HG03439 (cell line): ENCODE results near the gene AGBL5.

Source experiments
- ATAC-seq: cut with Tn5 transposase; IDR thresholded peaks from one replicate; pipeline ENCODE4 v1.9.1; 2021; ENCODE audit warnings: mild to moderate bottlenecking, moderate library complexity; ENCODE audit not compliant: unreplicated experiment

The AGBL5 gene

DNA sequence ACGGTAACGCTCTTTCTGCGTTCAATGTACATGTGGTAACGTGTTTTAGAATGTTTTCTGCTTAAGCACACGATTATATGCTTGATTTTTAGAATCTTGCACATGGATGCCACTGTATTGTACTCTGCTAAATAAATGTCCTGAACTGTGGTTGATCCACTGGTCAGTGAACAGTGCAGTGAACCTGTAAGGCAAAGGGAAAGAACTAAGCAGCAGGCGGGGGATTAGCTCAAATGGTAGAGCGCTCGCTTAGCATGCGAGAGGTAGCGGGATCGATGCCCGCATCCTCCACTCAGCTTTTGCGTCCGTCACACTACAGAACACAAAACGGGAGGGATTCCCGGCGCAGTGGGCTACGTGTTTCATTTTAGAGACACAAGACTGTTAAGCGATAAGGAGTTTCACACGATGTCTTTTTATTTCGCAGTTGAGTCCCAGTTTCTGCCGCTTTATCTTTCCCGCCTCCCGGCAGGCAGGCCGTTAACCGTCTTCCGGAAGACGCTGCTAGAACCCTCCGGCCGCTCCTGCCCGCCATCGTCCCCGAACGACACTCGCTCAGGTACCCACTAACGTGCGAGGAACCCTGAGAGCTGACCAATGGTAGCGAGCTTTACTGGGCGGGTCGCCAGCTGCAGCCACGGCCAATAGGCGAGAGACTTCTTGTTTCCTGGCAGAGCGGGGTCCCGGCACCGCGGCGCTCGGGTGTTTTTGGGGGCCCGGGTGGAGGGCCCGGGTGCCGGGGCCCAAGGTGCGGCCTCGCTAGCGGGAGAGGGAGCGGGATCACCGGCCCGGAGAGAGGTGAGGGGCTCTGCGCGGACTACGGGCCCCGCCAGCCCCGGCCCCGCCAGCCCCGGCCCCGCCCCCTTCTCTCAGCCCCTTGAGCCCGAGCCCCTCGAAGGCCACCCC, at the start of gene AGBL5:
AGBL5 (plus strand) TSS at position 673 of the 906 bp plus-strand sequence. CDS start 1,291 bp downstream, outside the sequence.
- ATAC-seq: peak; percentile 71

DNA sequence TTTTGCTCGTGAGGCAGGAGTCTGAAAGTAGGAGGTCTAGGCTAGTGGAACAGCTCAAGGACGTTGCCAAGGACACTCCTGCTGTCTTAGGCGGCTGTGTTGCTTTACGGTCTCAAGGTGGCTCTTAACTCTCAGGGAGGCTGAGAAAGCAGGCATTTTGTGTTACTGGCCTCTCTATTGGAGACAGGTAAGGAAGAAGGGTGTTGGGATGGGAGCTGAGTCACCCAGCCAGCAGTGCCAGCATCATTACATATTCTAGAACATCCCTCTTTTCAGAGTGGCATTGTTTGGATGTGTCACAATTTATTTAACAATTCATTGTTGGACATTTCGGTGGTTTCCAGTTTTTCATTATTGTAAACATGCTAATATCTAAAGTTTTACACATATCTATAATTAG, 49.5 kb upstream of the AGBL5 start:
- ATAC-seq: no peak

DNA sequence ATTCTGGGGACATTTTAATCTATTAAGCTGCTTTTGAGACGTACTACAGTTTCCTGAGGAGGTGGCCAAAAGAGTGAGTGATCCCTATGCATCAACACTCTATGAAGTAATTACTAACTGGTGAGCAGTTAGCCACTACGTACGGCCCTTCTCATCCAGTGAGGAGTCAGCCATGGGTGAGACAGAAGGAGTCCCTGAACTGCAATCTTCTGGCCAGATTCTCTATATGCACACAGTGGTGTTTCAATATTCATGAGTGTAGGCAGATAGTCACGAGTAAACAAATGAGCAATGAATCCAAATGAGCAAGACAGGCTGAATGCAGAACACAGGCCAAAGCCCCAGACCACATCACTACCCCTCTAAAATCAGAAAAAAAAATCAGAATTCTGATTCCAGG, 48.5 kb upstream of the AGBL5 start:
- ATAC-seq: no peak

DNA sequence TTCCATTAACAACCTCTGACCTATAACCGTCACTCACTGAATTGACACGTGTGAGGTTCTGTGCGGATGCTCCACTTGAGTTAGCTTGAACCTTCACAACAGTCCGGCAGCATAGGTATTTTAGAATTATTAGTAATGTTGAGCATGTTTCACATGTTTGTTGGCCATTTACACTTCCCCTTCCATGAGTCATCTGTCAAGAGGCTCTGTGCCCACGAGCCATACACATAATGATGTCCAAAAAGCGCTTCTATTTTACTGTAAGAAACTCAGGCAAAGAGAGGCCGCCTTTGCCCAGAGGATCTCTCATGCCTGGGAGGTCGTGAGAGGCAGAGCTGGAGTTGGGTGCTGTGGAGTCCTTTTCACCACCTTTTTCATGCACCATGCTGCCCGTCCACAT, 47.6 kb upstream of the AGBL5 start:
- no peak for ATAC-seq

GRCh38 chr2:27006602-27007415, 44.7 kb upstream of the AGBL5 start:
- ATAC-seq: no peak

DNA sequence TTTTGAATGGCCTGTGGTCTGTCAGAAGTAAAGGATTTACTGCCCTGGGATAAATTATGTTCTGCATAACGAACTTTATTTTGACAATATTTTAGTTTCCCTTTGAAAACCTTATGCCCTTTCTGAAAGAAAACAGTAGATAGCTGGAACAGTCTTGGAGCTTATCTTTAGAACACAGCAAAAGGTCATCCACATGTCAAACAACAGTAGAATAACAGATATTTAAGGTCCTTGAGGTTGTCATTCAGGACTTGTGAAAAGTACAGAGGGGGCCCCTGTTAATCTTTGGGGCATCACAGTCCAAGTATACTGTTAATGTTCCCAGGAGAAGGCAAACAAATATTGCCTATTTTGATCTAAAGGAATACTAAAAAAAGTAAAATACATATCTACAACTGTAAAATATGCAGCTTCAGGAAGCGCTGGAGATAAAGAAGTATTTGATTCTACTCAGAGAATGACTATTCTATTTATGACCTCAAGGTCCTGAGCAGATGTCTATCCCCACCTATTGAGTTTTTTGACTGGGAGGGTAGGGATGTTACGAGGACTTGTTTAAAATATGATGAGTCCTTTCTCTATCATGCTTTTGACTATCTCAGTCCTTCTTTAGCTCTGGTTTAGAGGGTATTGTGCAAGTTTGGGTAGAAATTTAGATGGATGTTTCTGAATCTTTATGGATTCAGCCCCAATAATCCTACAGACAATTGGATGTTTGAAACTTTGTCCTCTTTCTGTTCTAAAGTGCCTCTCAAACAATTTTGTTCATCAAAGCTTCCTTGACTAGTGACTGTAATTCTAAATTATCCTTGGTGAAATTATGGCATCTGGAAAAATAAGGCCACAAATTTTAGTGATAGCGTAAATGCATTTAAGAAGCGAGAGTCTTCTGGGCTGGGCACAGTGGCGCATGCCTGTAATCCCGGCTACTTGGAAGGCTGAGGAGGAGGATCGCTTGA, 43.8 kb upstream of the AGBL5 start:
- no peak for ATAC-seq

DNA sequence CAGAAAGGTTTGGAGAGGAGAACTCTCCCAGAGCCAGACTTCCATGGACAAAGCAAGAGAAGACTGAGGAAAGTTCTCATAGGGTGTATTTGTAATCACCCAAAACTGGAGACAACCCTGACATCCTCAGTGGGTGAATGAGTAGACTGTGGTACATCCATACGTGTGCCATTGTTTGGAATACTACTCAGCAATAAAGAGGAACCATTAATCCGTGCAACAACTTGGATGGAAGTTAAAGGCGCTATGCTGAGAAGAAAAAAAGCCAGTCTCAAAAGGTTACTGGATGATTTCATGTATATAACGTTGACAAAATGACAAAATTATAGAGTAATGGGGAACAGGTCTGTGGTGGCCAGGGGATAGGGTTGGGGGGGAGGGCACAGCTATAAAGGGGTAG, 42.8 kb upstream of the AGBL5 start:
- no peak for ATAC-seq

- ATAC-seq: no peak
Observed at GRCh38 chr2:27009083-27009482, 42.4 kb upstream of the AGBL5 start.

- no peak for ATAC-seq
Observed at GRCh38 chr2:27009716-27010115, 41.8 kb upstream of the AGBL5 start.

DNA sequence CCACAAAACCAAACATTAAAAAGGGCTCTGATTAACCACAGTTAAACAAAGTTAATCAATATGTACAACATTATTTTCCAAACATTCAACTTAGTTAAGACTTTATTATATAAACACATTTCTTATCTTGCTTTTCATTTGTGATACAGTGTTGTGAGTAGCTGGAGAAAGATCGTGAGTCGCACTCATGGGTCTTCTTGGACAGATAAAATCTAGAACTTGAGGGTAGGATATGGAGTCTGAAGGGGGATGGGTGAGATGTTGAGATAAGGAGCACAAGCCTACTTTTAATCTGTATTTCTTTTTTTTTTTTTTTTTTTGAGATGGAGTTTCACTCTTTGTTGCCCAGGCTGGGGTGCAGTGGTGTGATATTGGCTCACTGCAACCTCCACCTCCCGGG, 41.3 kb upstream of the AGBL5 start:
- ATAC-seq: no peak

DNA sequence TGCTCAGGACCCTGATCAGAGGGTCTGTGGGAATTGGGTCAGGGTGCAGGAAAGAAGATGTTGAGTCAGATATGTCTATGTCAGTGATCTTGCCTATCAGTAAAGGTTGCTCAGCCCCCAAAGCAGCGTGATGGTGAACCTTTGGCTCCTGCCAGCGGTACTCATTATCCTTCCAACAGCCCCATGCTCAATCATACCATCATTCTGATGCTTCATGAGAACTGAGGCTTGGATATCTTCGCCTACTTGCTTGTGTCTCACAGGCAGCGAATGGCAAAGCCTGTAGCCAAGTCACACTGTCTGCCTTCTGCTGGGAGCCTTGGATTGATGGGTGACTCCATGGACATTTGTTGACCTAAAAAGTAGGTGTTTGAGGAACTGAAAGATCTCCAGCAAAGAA, 37.7 kb upstream of the AGBL5 start:
- ATAC-seq: no peak

GRCh38 chr2:27014771-27015433, 36.6 kb upstream of the AGBL5 start:
- no peak for ATAC-seq

DNA sequence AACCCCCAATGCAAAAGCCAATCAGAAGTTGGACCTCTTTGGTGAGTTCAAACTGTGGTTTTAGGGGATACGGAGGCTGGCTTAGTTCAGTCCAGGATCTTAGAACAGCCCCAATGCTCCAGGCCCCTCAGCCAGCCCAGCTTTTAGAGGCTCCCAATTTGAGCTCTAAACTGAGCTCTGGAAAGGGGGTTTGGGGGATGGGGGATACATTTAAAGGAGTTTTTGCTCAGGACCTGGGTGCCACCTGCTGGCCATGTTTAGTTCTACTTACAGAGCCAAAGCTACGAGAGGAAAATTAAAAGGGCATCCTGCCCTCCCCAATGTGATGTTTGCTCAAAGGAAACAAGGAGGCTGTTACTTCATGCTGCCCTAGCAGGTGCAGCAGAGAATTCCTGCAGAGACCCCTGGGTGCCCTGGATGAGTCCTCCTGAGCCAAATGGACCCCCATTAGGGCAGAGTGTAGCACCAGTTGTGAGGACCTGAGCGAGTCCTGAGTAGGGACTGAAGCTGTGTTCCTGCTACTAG, 34.6 kb upstream of the AGBL5 start:
- no peak for ATAC-seq

- ATAC-seq: no peak
Observed at GRCh38 chr2:27018142-27018541, 33.3 kb upstream of the AGBL5 start.

DNA sequence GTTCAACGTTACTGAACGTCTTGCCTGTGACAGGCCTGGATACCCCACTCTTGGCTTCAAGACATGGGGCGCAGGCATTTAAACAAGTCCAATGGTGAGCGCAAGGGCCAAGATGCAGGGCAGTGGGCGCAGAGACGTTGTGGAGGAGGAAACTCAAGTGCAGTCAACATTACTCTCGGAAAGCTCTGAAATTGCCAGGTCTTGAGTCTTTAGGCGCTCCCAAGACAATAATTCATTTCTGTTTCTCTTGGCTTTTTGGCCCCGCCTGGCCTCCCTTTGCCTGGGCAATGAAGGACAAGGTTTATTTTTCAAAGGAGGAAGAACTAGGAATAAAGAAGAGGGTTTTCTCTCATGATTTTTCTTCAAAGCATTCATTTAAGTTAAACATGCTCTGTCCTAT, 32.0 kb upstream of the AGBL5 start:
- ATAC-seq: no peak

DNA sequence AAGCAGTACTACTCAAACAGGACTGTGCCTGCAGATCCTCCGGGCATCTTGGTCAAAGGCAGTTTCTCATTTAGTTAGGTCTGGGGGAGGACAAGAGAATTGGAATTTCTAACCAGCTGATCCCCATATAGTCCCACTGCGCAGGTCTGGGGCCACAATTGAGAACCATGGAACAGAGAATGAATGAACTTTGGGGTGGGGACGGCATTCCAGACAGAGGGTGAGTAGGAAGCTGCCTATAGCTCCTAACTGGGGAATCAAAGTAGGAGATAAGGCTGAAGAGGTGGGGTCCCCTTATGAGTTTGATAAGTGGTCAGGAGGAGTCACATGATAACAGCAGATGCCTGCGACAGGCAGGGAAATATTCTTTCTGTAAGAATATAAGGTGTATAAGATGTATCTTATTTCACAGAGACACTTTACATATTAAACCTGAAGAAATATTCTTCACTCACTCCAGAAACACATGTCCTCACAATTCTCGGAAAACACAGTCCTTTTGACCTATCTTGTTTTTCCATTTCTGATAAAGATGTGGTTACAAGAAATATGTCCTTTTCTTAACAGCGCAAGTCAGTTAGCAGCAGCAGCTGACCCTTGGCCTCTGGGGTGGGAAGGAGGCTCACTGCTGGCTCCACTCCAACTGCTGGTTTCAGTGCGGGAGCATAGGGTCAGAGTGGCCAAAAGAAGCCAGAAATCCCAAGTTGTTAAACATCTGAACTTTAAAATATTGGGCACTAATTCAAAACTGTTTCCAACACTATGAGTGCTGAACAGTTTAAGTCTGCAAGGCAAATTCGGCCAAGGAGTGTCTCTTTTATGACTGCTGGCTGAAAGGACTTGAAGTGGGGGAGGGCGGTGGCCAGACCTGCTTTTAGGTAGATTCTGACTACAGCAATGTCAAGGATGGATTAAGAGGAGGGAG, 31.3 kb upstream of the AGBL5 start:
- no peak for ATAC-seq

DNA sequence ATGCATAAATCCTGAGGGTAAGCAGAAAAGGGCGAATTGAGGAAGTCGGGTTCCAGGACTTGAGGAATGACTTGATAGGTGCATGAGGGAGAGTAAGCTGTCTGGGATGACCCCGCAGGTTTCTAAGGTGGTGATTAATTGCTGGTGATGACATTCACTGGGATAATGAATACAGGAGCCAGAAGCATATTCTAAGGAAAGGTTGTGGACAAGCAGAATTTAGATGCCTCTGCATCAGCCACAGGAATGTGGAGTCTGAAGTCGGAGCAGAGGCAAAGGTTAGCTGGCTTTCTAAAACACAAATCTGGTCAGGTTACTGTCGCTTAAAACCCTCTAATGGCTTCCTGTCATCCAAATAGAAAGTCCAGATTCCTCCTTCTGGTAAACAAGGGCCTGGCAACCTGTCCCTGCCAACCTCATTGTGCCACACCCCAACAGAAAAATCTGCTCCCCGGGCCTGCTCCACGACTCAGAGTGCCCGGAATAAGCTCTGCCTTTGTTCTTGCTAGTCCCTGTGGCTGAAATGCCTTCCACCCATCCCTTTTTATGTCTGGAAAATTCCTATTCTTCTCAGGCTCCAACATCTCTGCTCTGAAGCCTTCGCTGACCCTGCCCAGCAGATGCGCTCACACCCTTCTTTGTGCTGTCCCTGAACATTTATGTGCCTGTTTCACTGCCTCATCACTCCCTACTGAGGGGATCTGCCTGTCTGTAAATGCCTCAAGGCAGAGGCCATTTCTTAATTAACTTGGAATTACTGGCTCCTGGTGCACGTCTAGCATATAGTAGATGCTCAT, 30.0 kb upstream of the AGBL5 start:
- ATAC-seq: no peak

DNA sequence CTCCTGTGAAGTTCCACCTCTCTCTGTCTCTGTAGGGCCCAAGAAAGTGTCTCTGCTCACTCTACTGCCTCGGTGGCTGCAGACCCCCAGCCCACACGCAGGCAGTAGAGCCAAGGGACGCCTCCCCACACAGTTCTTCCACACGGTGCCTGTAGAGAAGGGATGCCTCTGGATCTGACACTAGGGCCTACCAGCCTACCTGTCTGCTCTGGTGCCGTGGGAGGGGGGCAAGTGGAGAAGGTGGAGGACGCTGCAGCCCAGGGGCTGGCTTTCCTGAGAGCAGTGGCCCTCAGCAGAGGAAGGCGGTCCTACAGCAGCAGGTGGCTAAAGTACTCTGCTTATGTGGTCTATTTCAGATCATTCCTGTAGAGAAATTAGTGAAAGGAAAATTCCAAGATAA, 27.7 kb upstream of the AGBL5 start:
- ATAC-seq: no peak
